ENCODE results near the gene NEU4. TPM values are rescaled to one million over a fixed set of nuclear protein-coding genes. Genes with fewer than 3 reads are reported as not detected.

Gene NEU4
- polyA plus RNA-seq, 3 donors, result 0.26 to 2.6 (median 0.99) TPM

- intact Hi-C loops (cut with micrococcal nuclease), result no loop called here
- peaks cover 5% of the 10 kb centered on the region for H3K4me1 Mint-ChIP-seq
- DNase-seq, result no peak
- no peak overlapping the region for H3K4me3 Mint-ChIP-seq
- Histone ChIP-seq H3K9me3 (replicated peaks in 1 of 2; ENCODE audit: control insufficient read depth in 1 of 2, insufficient read depth in 1 of 2, low read length in 2 of 2) (no peaks in the 10 kb centered on the region), H3K79me2 (ENCODE audit: insufficient read depth, low read length) (no peaks in the 10 kb centered on the region), H3K4me2 (replicated peaks; ENCODE audit: extremely low read depth, low read length, poor library complexity, severe bottlenecking) (no peak overlapping the region), H3K27me3 (ENCODE audit: control insufficient read depth in 2 of 2, insufficient read depth in 2 of 2, low read length in 2 of 2) (no peaks in the 10 kb centered on the region), H2AFZ (ENCODE audit: insufficient read depth, low read depth, low read length, poor library complexity, severe bottlenecking) (no peak overlapping the region), H4K20me1 (ENCODE audit: insufficient read depth, low read length) (no peaks in the 10 kb centered on the region), H3K4me1 (ENCODE audit: control insufficient read depth in 1 of 2, insufficient read depth in 2 of 2, low read length in 2 of 2) (peaks cover 0 to 5% of the 10 kb centered on the region in 2 donors), H3K9ac (ENCODE audit: insufficient read depth, low read length, poor library complexity, severe bottlenecking) (no peak overlapping the region), H3K4me3 (replicated peaks in 1 of 3; ENCODE audit: low read depth in 2 of 3, low read length in 3 of 3) (no peak overlapping the region), H3K36me3 (replicated peaks in 1 of 2; ENCODE audit: control insufficient read depth in 1 of 2, insufficient read depth in 2 of 2, low read length in 2 of 2) (no peaks in the 10 kb centered on the region), H3K27ac (ENCODE audit: low read depth in 1 of 2, low read length in 2 of 2) (no peak overlapping the region)
- H3K27ac Mint-ChIP-seq, result no peak overlapping the region
- H3K9me3 Mint-ChIP-seq, result peaks cover 3 to 9% (median 6%) of the 10 kb centered on the region in 7 donors
- WGBS (ENCODE audit: insufficient coverage), result 90% methylated on average over 2 of the region's 6 CpGs
- no peak for TF ChIP-seq CTCF (IDR thresholded peaks at IDR 0.05)
- H3K36me3 Mint-ChIP-seq, result no peaks in the 10 kb centered on the region
- H3K27me3 Mint-ChIP-seq (ENCODE audit: low read depth in 3 of 3), result peaks cover 4 to 27% (median 12%) of the 10 kb centered on the region in 3 donors
Measured at GRCh38 chr2:241836292-241836691, 27.3 kb downstream of the NEU4 start.

- H3K4me3 Mint-ChIP-seq, result peak overlapping the region in 1 of 2 donors; percentile 36
- no peak overlapping the region for H2AFZ ChIP-seq (ENCODE audit: insufficient read depth, low read depth, low read length, poor library complexity, severe bottlenecking)
Measured at GRCh38 chr2:241837197-241837965, 28.4 kb downstream of the NEU4 start.

More at GRCh38 chr2:241837197-241837965, 28.4 kb downstream of the NEU4 start:
- no peak for TF ChIP-seq CTCF (IDR thresholded peaks at IDR 0.05)
- Histone ChIP-seq H3K79me2 (ENCODE audit: insufficient read depth, low read length) (no peaks in the 10 kb centered on the region), H3K9me3 (replicated peaks in 1 of 2; ENCODE audit: control insufficient read depth in 1 of 2, insufficient read depth in 1 of 2, low read length in 2 of 2) (no peaks in the 10 kb centered on the region), H3K36me3 (replicated peaks in 1 of 2; ENCODE audit: control insufficient read depth in 1 of 2, insufficient read depth in 2 of 2, low read length in 2 of 2) (no peaks in the 10 kb centered on the region), H3K9ac (ENCODE audit: insufficient read depth, low read length, poor library complexity, severe bottlenecking) (no peak overlapping the region), H3K4me3 (replicated peaks in 1 of 3; ENCODE audit: low read depth in 2 of 3, low read length in 3 of 3) (no peak overlapping the region), H3K4me1 (ENCODE audit: control insufficient read depth in 1 of 2, insufficient read depth in 2 of 2, low read length in 2 of 2) (peaks cover 0 to 9% of the 10 kb centered on the region in 2 donors), H3K4me2 (replicated peaks; ENCODE audit: extremely low read depth, low read length, poor library complexity, severe bottlenecking) (no peak overlapping the region), H4K20me1 (ENCODE audit: insufficient read depth, low read length) (no peaks in the 10 kb centered on the region), H3K27ac (ENCODE audit: low read depth in 1 of 2, low read length in 2 of 2) (no peak overlapping the region), H3K27me3 (ENCODE audit: control insufficient read depth in 2 of 2, insufficient read depth in 2 of 2, low read length in 2 of 2) (no peaks in the 10 kb centered on the region)
- Mint-ChIP-seq H3K27ac (no peak overlapping the region), H3K9me3 (peaks cover 3 to 7% (median 6%) of the 10 kb centered on the region in 7 donors), H3K36me3 (no peaks in the 10 kb centered on the region), H3K4me1 (peaks cover 8% of the 10 kb centered on the region), H3K27me3 (ENCODE audit: low read depth in 3 of 3) (peaks cover 4 to 25% (median 12%) of the 10 kb centered on the region in 3 donors)
- intact Hi-C loops (cut with micrococcal nuclease), result no loop called here
- DNase-seq, result no peak
- 78% methylated on average over 8 of the region's 13 CpGs for WGBS (ENCODE audit: insufficient coverage)

Data from CD14-positive monocyte (primary cell).